Duodenal mucosa (tissue), 2 donors: ENCODE results near the gene ARPP21.
"Not testable (repeated sequence)": the region's sequence is repeated elsewhere in the genome, so short reads cannot be mapped to it uniquely, and the experiment has no call there.

Source experiments
- H3K27ac ChIP-seq: one replicate; pipeline ENCODE4 v1.7.0; 2013; ENCODE audit warnings: low read depth, low read length
- H3K27me3 ChIP-seq, 2 donors: one replicate each; pipeline ENCODE4 v1.7.0; 2013; ENCODE audit warnings: low read length in 2 of 2, control low read depth in 1 of 2; ENCODE audit not compliant: insufficient read depth in 2 of 2, control insufficient read depth in 1 of 2
- H3K36me3 ChIP-seq, 2 donors: one replicate each; pipeline ENCODE4 v1.7.0; 2013; ENCODE audit warnings: low read length in 2 of 2, control low read depth in 1 of 2; ENCODE audit not compliant: insufficient read depth in 2 of 2, control insufficient read depth in 1 of 2
- H3K4me1 ChIP-seq, 2 donors: one replicate each; pipeline ENCODE4 v1.7.0; 2013; ENCODE audit warnings: low read length in 2 of 2, control low read depth in 1 of 2; ENCODE audit not compliant: insufficient read depth in 2 of 2, control insufficient read depth in 1 of 2
- H3K4me3 ChIP-seq, 2 donors: one replicate each; pipeline ENCODE4 v1.7.0; 2013; ENCODE audit warnings: low read length in 2 of 2, low read depth in 1 of 2
- H3K9ac ChIP-seq, 2 donors: one replicate each; pipeline ENCODE4 v1.7.0; 2013; ENCODE audit warnings: low read length in 2 of 2, low read depth in 1 of 2
- H3K9me3 ChIP-seq, 2 donors: one replicate each; pipeline ENCODE4 v1.7.0; 2013; ENCODE audit warnings: low read length in 2 of 2, control low read depth in 1 of 2; ENCODE audit not compliant: control insufficient read depth in 1 of 2

ARPP21 gene

DNA sequence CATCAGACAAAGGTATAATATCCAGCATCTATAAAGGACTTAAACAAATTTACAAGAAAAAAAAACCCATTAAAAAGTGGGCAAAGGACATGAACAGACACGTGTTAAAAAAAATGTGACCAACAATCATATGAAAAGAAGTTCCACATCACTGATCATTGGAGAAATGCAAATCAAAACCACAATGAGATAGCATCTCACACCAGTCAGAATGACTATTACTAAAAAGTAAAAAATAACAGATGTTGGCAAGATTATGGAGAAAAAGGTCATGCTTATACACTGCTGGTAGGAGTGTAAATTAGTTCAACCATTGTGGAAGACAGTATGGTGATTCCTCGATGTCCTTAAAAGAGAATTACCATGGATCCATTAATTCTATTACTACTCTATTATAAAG, 19.1 kb upstream of the ARPP21 start:
- H3K27ac ChIP-seq, H3K27me3 ChIP-seq, H3K9me3 ChIP-seq, H3K4me1 ChIP-seq, H3K4me3 ChIP-seq, H3K36me3 ChIP-seq, H3K9ac ChIP-seq: not testable (repeated sequence)

DNA sequence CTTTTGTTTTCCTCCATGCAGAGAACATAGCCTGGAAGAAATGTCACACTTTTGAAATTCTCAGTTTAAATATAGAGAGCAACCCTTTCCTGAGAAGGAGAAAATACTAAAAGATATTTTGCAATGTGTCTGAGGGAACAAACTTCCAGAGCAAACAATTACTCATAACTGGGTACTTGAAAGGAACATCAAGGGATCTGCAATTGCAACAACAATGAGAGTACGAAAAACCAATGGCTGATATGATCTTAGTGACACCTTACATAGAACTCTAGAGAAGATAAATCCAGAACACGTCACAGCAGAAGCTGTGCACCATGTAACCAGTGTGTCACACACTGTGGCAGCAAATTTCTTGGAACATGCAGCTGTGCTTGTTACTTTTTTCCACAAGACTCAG, 14.6 kb upstream of the ARPP21 start:
- no peaks in the 10 kb centered on the region for H3K27me3 ChIP-seq
- H3K36me3 ChIP-seq: no peaks in the 10 kb centered on the region
- no peak overlapping the region for H3K27ac ChIP-seq
- no peak overlapping the region for H3K4me3 ChIP-seq
- H3K9ac ChIP-seq: no peak overlapping the region
- no peaks in the 10 kb centered on the region for H3K4me1 ChIP-seq
- H3K9me3 ChIP-seq: no peaks in the 10 kb centered on the region

DNA sequence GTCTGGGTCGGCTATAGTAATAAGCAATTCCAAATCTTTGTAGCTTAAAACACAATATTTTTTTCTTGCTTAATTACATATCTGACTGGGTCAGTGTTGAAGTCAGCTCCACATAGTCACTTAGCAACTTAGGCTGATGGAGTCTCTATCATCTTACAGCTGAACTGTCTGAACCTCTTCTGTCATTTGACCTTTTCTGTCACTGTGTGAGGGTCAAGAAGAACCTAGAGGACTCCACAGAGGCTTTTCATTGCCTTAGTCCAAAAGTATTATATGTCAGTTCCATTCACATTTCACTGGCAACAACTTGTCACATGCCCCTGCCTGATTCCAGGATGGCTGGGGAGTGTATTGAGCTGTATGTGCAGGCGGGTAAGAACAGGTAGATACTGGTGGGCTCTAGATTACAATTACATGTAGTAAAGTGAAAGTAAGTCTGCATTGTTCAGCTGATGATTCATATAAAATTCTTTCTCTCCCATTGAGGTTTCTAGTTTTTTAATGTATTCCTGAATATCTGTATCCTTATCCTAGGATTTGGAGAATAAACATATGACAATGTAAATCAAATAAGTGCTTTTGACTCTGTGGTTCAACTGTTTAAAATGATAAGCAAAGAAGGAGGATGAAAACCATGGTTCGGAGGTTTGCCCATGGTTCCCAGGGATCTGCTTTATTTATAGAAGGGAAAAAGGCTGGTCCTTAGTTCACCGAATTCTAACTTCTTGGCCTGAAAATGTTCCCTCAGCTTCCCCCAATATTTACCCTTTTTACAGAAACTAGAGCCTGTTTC, 5.8 kb upstream of the ARPP21 start:
- Histone ChIP-seq H3K4me1 (no peaks in the 10 kb centered on the region), H3K36me3 (no peaks in the 10 kb centered on the region), H3K27ac (no peak overlapping the region), H3K27me3 (peaks cover under 1% of the 10 kb centered on the region in 2 donors), H3K9me3 (no peaks in the 10 kb centered on the region), H3K4me3 (no peak overlapping the region), H3K9ac (no peak overlapping the region)

DNA sequence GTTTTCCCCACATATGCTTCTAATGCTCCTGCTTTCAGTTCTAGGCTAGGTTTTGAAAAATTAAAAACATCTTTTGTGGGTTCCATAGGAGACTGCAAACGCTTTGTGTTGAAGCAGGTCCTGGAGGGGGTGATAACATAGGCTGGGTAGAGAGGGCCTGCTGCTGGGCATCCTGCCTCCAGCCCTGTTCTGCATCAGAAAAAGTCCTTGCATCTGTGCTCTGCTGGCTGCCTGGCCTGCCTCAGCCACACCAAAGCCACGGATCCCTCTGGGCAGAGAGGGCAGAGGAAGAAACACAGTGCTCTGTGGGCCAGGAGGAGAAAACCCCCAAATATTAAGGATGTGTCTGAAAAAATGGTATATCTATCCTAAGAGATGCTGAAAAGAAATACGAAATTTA, 3.9 kb upstream of the ARPP21 start:
- Histone ChIP-seq H3K4me3 (no peak overlapping the region), H3K27ac (no peak overlapping the region), H3K9me3 (no peaks in the 10 kb centered on the region), H3K27me3 (peaks cover 14 to 17% of the 10 kb centered on the region in 2 donors), H3K36me3 (no peaks in the 10 kb centered on the region), H3K4me1 (peaks cover 0 to 5% of the 10 kb centered on the region in 2 donors), H3K9ac (no peak overlapping the region)

DNA sequence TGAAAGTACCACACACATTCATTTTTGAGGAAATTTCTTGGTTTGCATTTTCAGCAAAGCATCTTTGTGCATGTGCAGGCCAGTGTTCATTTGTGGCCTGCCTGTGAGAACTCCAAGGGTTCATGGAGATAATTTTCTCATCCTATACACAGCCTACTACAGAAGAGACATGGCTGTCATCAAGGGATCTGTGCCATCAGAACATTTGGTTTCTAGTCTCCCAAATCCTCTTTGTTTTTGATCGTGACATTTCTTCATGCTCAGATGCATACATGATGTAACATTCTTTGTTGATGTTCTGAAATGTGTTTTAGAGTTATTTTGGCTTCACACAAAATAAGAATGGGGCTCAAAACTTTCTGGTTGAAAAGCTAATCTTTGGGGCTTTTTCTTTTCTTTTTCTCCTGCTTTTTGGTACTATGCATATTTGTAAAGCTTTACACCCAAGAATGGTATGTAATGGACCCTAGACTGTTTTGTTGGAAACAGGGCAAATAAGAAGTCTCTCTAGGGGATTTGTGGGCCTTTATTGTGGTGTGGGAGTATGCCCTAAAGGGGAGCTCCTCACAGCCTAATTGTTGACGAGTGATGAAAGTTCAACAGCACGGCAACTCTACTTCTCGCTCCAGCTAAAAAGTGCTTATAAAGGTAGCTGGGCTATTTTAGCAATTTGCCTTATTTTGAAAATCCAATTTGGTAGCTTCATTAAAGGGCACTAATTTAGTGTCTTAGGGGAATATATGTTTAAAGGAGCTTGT, 3.2 kb upstream of the ARPP21 start:
- Histone ChIP-seq H3K27ac (no peak overlapping the region), H3K4me3 (no peak overlapping the region), H3K27me3 (peaks cover 21 to 22% of the 10 kb centered on the region in 2 donors)

DNA sequence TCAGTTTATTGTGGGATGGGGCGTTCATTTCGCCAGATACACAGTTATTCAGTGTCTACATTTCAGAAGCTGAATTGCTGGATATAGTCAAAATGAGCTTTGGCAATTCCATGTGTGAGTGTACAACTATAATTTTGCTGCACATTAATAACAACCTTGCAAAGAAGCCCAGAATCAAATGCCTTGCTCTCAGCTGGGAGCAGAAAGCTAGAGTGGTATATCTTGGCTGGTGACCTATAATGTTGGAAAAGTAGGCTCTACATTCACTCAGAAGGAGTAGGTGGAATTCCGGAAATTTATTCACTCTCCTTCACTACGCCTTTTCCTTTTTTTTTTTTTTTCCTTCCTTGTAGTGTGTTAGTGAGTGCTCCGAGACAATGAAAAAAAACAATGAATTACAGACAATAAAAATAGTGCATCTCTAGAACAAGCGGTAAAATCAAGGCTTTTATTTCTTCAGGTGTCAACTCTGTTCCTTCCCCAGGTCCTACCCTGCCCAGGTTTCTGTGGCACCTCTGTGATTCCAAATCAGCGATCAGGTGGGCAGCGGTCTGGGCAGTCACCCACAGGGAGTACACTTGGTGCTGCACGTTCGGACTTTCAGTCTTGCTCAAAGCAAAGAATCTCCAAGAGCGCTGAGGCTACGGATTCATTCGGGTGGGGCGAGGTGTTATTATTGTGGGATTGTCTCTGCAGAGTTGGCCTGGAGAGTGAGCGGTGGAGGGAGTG, 910 bp upstream of the ARPP21 start:
- H3K27ac ChIP-seq: no peak overlapping the region
- no peaks in the 10 kb centered on the region for H3K9me3 ChIP-seq
- H3K36me3 ChIP-seq: no peaks in the 10 kb centered on the region
- no peak overlapping the region for H3K9ac ChIP-seq
- no peak overlapping the region for H3K4me3 ChIP-seq
- H3K4me1 ChIP-seq: peaks cover 0 to 5% of the 10 kb centered on the region in 2 donors
- peaks cover 22 to 28% of the 10 kb centered on the region in 2 donors for H3K27me3 ChIP-seq

More for the DNA sequence above, 3.2 kb upstream of the ARPP21 start:
- no peaks in the 10 kb centered on the region for H3K9me3 ChIP-seq
- H3K9ac ChIP-seq: no peak overlapping the region
- H3K4me1 ChIP-seq: peaks cover 0 to 5% of the 10 kb centered on the region in 2 donors
- no peaks in the 10 kb centered on the region for H3K36me3 ChIP-seq

DNA sequence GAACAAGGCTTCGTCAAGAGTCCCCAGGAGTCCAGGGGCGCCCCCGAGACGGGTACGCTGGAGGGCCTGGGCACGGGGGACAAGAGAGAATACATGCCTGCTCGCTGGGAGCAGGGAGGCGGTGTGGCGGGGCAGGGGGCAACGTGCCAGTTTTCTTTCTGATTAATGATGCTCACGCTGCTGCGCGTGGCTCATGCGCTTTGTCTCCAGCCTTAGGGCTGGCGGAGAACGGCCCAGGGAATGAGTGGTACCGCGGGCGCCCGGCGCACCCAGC, 408 bp upstream of the ARPP21 start:
- H3K27ac ChIP-seq: no peak overlapping the region
- no peaks in the 10 kb centered on the region for H3K9me3 ChIP-seq
- no peak overlapping the region for H3K4me3 ChIP-seq
- H3K4me1 ChIP-seq: peaks cover 0 to 5% of the 10 kb centered on the region in 2 donors
- H3K36me3 ChIP-seq: no peaks in the 10 kb centered on the region
- H3K27me3 ChIP-seq: peaks cover 22 to 28% of the 10 kb centered on the region in 2 donors
- H3K9ac ChIP-seq: no peak overlapping the region

DNA sequence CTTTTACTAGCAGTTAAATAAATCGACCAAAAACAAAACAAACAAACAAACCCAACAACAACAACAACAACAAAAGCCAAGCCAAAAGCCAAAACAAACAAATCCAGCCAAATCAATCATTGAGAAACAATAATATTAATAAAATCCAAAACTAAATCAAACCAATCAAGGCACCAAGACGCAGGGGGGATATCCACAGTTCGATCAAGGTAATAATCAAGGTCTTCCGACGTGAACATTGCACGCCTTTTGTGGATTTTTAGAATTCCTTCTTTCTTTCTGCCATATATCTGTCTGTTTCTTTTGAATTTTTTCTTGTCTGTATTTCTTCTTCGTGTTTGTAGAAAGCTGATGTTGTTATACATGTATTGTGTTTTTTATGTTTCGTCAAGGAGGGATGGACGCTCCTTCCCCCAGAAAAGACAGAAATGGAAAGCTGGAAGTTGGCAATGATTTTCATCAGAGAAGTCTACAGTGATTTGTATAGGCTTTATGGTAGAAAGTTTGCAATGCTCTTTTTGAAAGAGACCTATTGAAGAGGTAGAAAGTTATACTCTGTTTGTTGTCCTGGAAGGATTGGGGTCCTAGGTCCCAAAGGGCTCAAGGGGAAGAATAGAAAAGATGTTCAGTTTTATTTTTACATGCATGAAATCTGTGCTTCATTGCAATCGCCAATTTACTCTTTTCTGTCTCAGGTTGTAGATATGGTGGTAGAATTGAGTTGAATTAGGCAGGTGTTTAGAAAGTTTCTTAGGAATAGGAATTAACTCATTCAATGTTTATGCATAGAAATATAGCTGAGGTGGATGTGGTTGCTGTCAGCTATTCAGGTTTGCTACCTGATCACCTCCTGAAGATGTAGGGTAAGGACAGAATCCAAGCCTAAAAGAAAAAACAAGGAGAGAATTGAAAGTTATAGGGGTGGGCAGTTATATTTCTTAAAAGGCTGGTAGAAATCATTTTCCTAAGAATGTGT, 1.2 kb downstream of the ARPP21 start:
- Histone ChIP-seq H3K36me3 (no peaks in the 10 kb centered on the region), H3K9ac (no peak overlapping the region), H3K4me1 (peaks cover 0 to 5% of the 10 kb centered on the region in 2 donors), H3K27me3 (peaks cover 22 to 28% of the 10 kb centered on the region in 2 donors), H3K4me3 (peak overlapping the region in 1 of 2 donors; percentile 48), H3K9me3 (no peaks in the 10 kb centered on the region), H3K27ac (no peak overlapping the region)

DNA sequence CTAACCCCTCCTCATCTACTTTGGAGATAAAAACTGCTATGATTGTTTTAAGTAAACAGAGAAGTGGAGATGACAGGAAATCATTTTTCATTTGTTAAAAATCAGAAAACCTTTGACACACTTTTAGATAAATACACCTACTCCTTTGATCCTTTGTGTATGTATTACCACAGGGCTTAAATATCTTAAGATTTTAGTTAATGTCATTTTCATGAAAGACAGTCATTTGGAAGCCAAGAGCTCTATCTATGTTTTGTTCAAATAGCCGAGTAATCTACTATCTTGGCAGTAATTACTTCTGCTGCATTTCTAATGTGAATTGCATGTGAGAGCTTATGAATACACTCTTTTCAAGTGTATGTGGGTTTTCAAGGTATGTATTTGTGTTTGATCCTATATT, 2.0 kb downstream of the ARPP21 start:
- peaks cover 22 to 28% of the 10 kb centered on the region in 2 donors for H3K27me3 ChIP-seq
- H3K9ac ChIP-seq: no peak overlapping the region
- no peaks in the 10 kb centered on the region for H3K36me3 ChIP-seq
- H3K27ac ChIP-seq: no peak overlapping the region
- H3K4me1 ChIP-seq: peaks cover 0 to 5% of the 10 kb centered on the region in 2 donors
- no peaks in the 10 kb centered on the region for H3K9me3 ChIP-seq
- no peak overlapping the region for H3K4me3 ChIP-seq
